B cell (primary cell): Measurements from ENCODE around the gene FOXR2. TPM values are rescaled to one million over a fixed set of nuclear protein-coding genes. Genes with fewer than 3 reads are reported as not detected.

Experiments used
- ATAC-seq: fragments of 200-7000 bp; cut with Tn5 transposase; one replicate; pipeline ENCODE4 v1.10.0; 2021; ENCODE audit warnings: low read depth, mild to moderate bottlenecking, moderate number of reproducible peaks, moderate library complexity
- CTCF ChIA-PET: fragments of 350-600 bp; sonication (Branson Sonifier 250); formaldehyde crosslinking; loops from one replicate; lab custom pipeline; 2021; ENCODE audit warnings: antibody characterized with exemption, inconsistent platforms; lab: Charles Lee
- POLR2A ChIA-PET: fragments of 350-600 bp; sonication (Branson Sonifier 250); formaldehyde crosslinking; loops from one replicate; lab custom pipeline; 2021; ENCODE audit warnings: antibody characterized with exemption; lab: Charles Lee
- DNase-seq: peaks from one replicate; pipeline ENCODE4 v3.0.0; 2013
- H2AFZ ChIP-seq: 2 replicates; pipeline ENCODE4 v1.6.1; 2012; ENCODE audit warnings: mild to moderate bottlenecking, low read depth, low read length; ENCODE audit not compliant: insufficient read depth, poor library complexity, severe bottlenecking
- H3K27ac ChIP-seq, 2 donors: 1 replicate in 1 of 2; 2 replicates in 1 of 2; pipeline ENCODE4 v1.5.1; 2012 to 2013; ENCODE audit warnings: low read length in 2 of 2, mild to moderate bottlenecking in 2 of 2, moderate library complexity in 1 of 2
- H3K27me3 ChIP-seq, 4 experiments: fragments of 200-600 bp in 1 of 4; sonication (generic) in 1 of 4; replicated peaks in 1 of 4; 1 replicate in 2 of 4; 2 replicates in 2 of 4; pipeline versions ENCODE4 v1.6.1 to v1.7.0; 2013 to 2016; ENCODE audit warnings: low read length in 3 of 4, mild to moderate bottlenecking in 2 of 4, mixed read lengths in 1 of 4, moderate library complexity in 1 of 4; ENCODE audit not compliant: insufficient read depth in 4 of 4, control insufficient read depth in 3 of 4; ENCODE audit errors: control extremely low read depth in 1 of 4
- H3K36me3 ChIP-seq, 2 experiments: replicated peaks in 1 of 2; 1 replicate in 1 of 2; 2 replicates in 1 of 2; pipeline versions ENCODE4 v1.6.1 to v1.7.1; 2013; ENCODE audit warnings: low read length in 1 of 2; ENCODE audit not compliant: insufficient read depth in 2 of 2, control insufficient read depth in 1 of 2; ENCODE audit errors: control extremely low read depth in 1 of 2, extremely low read depth in 1 of 2
- H3K4me1 ChIP-seq, 2 donors: fragments of 200-600 bp in 1 of 2; sonication (generic) in 1 of 2; 1 replicate in 1 of 2; 2 replicates in 1 of 2; pipeline versions ENCODE4 v1.5.1 to v1.6.1; 2013 to 2017; ENCODE audit warnings: low read length in 2 of 2; ENCODE audit not compliant: control insufficient read depth in 2 of 2, insufficient read depth in 2 of 2
- H3K4me2 ChIP-seq: replicated peaks from 2 replicates; pipeline ENCODE3; 2012; ENCODE audit warnings: mild to moderate bottlenecking, low read depth, low read length; ENCODE audit not compliant: poor library complexity, severe bottlenecking
- H3K4me3 ChIP-seq, 5 experiments: fragments of 200-600 bp in 1 of 5; sonication (generic) in 1 of 5; 1 replicate in 3 of 5; 2 replicates in 2 of 5; pipeline versions ENCODE4 v1.5.1 to v1.7.0; 2011 to 2016; ENCODE audit warnings: low read length in 4 of 5, mild to moderate bottlenecking in 4 of 5, low read depth in 2 of 5, control low read depth in 1 of 5, moderate library complexity in 1 of 5; ENCODE audit not compliant: insufficient read depth in 1 of 5; ENCODE audit errors: control extremely low read depth in 1 of 5, extremely low read depth in 1 of 5
- H3K79me2 ChIP-seq: fragments of 200-600 bp; sonication (generic); one replicate; pipeline ENCODE4 v1.6.0; 2016; ENCODE audit warnings: low read length; ENCODE audit not compliant: control insufficient read depth, insufficient read depth
- H3K9ac ChIP-seq: fragments of 200-600 bp; sonication (generic); 2 replicates; pipeline ENCODE4 v1.6.1; 2017; ENCODE audit warnings: mild to moderate bottlenecking, low read length, moderate library complexity
- H3K9me3 ChIP-seq, 3 donors: one replicate each; pipeline versions ENCODE4 v1.6.1 to v1.7.1; 2013; ENCODE audit warnings: low read length in 2 of 3; ENCODE audit not compliant: control insufficient read depth in 2 of 3, insufficient read depth in 1 of 3; ENCODE audit errors: control extremely low read depth in 1 of 3
- H4K20me1 ChIP-seq: 2 replicates; pipeline ENCODE4 v1.6.0; 2012; ENCODE audit warnings: mild to moderate bottlenecking, low read length; ENCODE audit not compliant: insufficient read depth, control insufficient read depth, poor library complexity, severe bottlenecking
- H3K27ac Mint-ChIP-seq: one replicate; pipeline ENCODE4 v1.8.0; 2021; ENCODE audit warnings: mixed read lengths
- H3K27me3 Mint-ChIP-seq: one replicate; pipeline ENCODE4 v1.8.0; 2021; ENCODE audit warnings: mixed read lengths
- H3K4me1 Mint-ChIP-seq: one replicate; pipeline ENCODE4 v1.8.0; 2021; ENCODE audit warnings: mixed read lengths
- H3K4me3 Mint-ChIP-seq: one replicate; pipeline ENCODE4 v1.8.0; 2021; ENCODE audit warnings: mixed read lengths
- H3K9me3 Mint-ChIP-seq: one replicate; pipeline ENCODE4 v1.8.0; 2022; ENCODE audit warnings: mixed read lengths; ENCODE audit not compliant: insufficient read depth
- CTCF ChIP-seq: fragments of 200-600 bp; IDR thresholded peaks from one replicate; pipeline ENCODE4 v1.8.0; 2022; ENCODE audit warnings: antibody characterized with exemption, mild to moderate bottlenecking
- EZH2 ChIP-seq: IDR thresholded peaks from 2 replicates; pipeline ENCODE4 v1.6.1; 2012; ENCODE audit warnings: borderline replicate concordance, low read depth, mild to moderate bottlenecking, moderate library complexity, low read length; ENCODE audit not compliant: insufficient read depth, poor library complexity, severe bottlenecking
- WGBS: methylation state at CpG from one replicate; pipeline ENCODE4 v1.1.5; 2013; ENCODE audit warnings: missing lambda C conversion rate; ENCODE audit not compliant: insufficient coverage; 5-methylcytosine and 5-hydroxymethylcytosine counted together
- intact Hi-C: fragments of 100-400 bp; cut with micrococcal nuclease; formaldehyde crosslinking; loops from one replicate; pipeline ENCODE4 v1.10.0; 2022
- polyA plus RNA-seq: library from polyadenylated mRNA; depleted of rRNA; stranded (reverse); fragments of >200 nt; gene quantifications from 2 replicates; pipeline ENCODE4 v1.2.3, GENCODE V29; 2012
- total RNA-seq, 2 donors: library from RNA; stranded (reverse); fragments of 120-200 nt in 1 of 2; gene quantifications; 1 replicate in 1 of 2; 2 replicates in 1 of 2; pipeline versions ENCODE4 v1.2.3 to v1.2.4, GENCODE V29; 2013 to 2022

FOXR2 gene
- total and polyA plus RNA-seq, 2 donors (not counting 1 experiment from before 2014, with no cell fraction given): not detected

GRCh38 chrX:55619547-55619946 lies 3.7 kb upstream of the FOXR2 start:
- Histone ChIP-seq H3K9me3 (no peaks in the 10 kb centered on the region), H3K27me3 (peaks cover 0 to 8% (median 2%) of the 10 kb centered on the region in 4 experiments), H3K36me3 (no peaks in the 10 kb centered on the region), H4K20me1 (no peaks in the 10 kb centered on the region), H3K4me1 (no peaks in the 10 kb centered on the region), H3K4me2 (no peak overlapping the region), H3K9ac (no peak overlapping the region), H2AFZ (no peak overlapping the region), H3K4me3 (no peak overlapping the region), H3K27ac (no peak overlapping the region), H3K79me2 (no peaks in the 10 kb centered on the region)
- POLR2A ChIA-PET: no interaction called here
- Mint-ChIP-seq H3K4me3 (no peak overlapping the region), H3K4me1 (no peaks in the 10 kb centered on the region), H3K9me3 (no peaks in the 10 kb centered on the region), H3K27me3 (peaks cover 1% of the 10 kb centered on the region), H3K27ac (no peak overlapping the region)
- WGBS: no CpG with 5 or more reads among the region's 2 CpGs
- CTCF ChIA-PET: no interaction called here
- ATAC-seq (no peak), DNase-seq (no peak)
- intact Hi-C loops: no loop called here
- TF ChIP-seq CTCF (no peak), EZH2 (no peak)

GRCh38 chrX:55624403-55624802 lies 1.2 kb downstream of the FOXR2 start:
- Histone ChIP-seq H2AFZ (no peak overlapping the region), H3K9ac (no peak overlapping the region), H3K4me1 (no peaks in the 10 kb centered on the region), H3K27ac (no peak overlapping the region), H3K9me3 (no peaks in the 10 kb centered on the region), H3K4me3 (no peak overlapping the region), H3K27me3 (peaks cover 0 to 8% (median 3%) of the 10 kb centered on the region in 4 experiments), H4K20me1 (no peaks in the 10 kb centered on the region), H3K79me2 (no peaks in the 10 kb centered on the region), H3K4me2 (no peak overlapping the region), H3K36me3 (no peaks in the 10 kb centered on the region)
- Mint-ChIP-seq H3K4me3 (no peak overlapping the region), H3K9me3 (no peaks in the 10 kb centered on the region), H3K27ac (no peak overlapping the region), H3K4me1 (no peaks in the 10 kb centered on the region), H3K27me3 (peaks cover 7% of the 10 kb centered on the region)
- DNase-seq: no peak
- WGBS: 81% methylated on average over 4 of the region's 5 CpGs
- ChIA-PET POLR2A (no interaction called here), CTCF (no interaction called here)
- no peak for TF ChIP-seq EZH2
- TF ChIP-seq CTCF: no peak
- no peak for ATAC-seq
- intact Hi-C loops: no loop called here
